ENCODE measurements around the gene BCAS3. TPM values are rescaled to one million over a fixed set of nuclear protein-coding genes. Genes with fewer than 3 reads are reported as not detected.
"Not testable (repeated sequence)": the region's sequence is repeated elsewhere in the genome, so short reads cannot be mapped to it uniquely, and the experiment has no call there.

Gene BCAS3
- polyA plus RNA-seq, 1 donor = 29.1 TPM

DNA sequence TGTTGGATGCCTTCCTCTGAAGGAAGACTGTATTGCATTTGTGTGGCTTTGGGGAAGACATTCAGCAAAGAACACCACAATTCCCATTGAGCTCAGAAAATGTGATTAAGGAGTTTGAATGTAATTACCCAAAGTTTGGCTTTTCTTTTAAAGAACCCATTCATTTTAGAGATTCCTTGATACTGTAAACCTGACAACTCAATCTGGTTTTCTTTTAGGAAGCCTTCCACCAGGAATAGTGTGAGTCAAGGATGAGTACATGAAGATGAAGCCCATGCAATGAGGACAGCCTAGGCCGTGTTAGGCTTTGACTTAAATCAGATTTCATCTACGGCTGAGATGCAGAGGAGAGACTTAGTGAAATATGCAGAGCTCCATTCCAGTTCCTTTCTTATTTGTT, 450.3 kb downstream of the BCAS3 start:
- DNase-seq = no peak

DNA sequence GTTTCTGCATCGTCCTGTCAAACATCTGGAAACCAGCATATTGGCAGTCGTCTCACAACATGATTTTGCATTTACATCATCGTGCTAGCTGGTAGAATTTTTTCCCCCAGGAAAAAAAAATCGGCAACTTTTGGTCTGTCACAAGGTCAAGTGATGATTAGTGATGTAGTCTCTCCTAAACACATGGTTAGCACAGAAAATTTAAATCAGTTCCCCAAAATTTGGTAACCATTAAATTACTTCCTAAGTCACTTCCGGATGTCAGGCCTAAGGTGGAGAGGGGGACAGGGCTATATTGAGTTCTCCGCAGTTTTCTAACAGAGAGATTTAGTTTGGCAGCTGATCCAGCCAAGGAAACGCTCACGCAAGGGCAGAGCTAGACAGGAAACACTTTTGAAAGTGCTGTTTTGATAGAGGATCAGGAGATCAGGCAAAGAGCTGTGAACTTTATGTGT, 451.0 kb downstream of the BCAS3 start:
- DNase-seq = no peak

DNA sequence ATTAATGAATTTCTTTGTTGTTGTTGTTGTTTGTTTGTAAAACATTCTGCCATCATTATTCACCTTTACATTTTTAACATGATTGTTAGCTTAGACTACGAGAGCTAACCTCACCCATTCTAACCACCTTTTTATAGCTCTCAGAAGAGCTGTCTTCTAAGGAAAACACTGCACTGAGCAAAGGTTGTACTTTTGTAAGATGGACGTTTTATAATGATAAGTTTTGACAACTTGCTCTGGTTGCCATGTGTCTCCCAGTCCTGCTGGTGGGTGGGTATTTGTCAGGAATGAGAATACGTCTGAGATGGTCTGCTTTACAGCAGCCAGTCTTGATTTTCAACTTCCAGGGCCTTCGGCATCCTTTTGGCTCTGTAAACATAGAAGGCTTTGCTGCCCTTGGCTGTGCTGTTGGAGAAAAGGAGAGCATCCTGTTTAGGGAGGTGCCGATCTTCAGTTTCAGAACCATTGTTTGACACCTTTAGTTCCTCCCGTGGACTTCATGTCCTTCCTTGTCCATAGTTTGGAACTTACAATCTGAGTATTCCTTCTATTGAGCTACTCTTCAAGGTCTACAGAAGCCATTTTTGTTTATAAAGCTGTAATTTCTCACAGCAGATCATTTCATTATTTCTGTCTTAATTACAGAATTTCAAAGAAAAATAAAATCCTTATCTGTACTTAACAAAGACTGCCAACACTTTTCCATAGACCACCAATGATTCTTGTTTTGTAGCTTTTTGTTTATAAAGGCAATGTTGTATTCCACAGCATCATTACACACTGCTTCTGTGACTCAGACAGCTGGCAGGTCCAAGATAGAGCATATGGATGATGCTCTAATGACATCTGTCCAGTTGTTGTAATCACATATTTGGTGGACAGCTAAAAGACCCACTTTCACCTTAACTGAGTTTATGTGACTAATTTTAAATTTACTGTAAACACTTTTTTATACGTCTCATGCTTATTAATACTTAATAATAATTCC, 451.9 kb downstream of the BCAS3 start:
- no peak for DNase-seq

DNA sequence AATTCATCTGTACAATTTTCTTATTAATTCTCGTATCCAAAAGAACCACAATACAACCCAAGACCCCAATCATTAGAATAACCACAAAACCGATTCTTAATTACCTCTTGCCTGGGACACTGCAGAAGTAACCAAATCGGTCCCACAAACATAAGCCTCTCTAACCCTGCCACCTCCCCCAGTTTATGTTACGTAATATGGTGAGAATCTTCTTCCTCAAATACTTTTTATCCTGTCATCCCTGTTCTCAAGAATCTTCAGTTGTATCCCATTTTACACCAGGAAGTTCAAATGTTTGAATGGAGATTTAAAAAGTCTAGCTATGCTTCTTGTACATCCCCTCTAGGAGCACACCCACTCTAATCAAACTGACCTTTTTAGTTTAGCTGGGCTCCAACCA, 452.7 kb downstream of the BCAS3 start:
- DNase-seq = no peak

DNA sequence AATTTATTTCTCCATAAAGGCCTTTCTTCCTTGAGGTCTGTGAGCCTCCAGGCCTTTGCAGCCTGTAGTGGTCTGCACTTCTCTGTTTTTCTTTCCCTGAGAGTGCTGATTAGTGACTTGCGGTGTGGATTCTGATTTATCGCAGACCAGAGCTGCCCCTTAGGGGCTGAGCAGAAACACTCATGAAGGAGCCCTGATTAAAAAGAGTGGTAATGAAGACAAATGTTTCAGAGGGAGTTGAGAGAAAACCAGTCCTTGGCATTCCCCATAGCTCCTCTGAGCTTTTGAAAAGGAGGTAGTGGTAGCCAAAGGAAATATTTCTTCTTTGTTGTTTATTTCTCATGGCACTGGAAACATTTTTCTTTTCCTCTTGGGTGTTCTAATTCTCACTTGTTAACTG, 453.9 kb downstream of the BCAS3 start:
- no peak for DNase-seq

DNA sequence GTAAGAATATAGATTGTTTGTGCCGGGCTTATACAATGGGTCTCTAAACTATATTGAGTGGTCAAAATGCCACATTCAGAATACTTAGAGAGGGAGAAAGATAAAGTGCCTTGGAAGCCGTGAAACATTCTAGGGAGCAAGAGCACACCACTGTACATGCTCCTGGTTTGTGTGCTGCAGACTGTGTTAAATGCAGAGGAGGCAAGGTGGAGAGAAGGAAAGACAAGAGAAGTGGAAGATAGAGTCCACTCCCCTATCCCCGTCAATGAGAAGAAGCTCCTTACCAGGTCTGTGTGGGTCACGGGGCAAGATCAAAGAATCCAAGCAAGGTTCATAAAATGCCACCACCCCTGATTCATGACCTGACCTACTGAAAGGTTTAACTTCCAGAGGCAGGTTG, 454.9 kb downstream of the BCAS3 start:
- no peak for DNase-seq

DNA sequence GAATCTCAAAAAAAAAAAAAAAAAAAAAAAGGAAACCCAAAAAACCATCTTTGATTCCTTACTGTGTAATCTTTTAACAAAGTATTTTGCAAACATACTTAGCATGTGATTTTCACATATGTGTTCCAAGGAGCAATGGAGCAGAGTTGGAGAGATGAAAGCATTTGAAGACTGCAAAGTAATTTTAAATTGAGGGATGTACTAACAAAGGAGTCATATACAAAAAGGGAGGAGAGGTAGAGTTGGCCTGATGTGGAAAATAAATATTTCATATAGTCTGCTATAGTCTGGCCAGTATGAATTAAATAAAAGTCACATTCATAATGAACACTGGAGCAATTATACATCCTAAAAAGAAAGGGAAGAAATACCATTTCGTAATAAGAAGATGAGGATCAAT, 456.2 kb downstream of the BCAS3 start:
- DNase-seq = no peak

DNA sequence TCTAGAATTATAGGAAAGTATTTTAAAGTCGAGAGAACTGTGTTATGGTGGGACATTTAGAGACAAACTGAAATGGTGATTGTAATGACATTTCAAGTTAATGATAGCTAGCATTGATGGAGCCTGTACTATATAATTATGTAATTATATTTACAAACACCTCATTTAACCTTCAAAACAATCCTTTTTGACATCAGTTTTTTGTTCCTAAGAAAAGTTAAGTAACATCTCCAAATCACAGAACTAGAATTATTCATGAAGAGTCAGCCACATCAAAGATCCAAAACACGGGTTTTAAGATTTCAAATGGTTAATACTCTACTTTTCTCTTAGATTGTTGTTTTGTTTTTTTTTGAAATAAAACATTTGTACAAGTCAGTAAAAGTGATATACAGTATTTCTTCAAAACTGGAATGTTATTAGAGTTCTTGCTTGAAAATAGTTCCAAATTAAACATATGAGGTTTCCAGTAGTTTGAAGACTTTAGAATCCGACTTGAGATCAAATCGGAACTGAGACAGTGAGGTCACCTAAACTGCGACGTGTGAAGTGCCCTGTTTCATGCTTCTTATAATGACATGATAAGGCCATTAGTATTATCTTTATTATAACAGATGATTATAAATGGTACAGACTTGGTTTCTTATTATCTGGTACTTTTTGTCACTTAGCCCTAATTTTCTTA, 457.0 kb downstream of the BCAS3 start:
- DNase-seq = no peak

DNA sequence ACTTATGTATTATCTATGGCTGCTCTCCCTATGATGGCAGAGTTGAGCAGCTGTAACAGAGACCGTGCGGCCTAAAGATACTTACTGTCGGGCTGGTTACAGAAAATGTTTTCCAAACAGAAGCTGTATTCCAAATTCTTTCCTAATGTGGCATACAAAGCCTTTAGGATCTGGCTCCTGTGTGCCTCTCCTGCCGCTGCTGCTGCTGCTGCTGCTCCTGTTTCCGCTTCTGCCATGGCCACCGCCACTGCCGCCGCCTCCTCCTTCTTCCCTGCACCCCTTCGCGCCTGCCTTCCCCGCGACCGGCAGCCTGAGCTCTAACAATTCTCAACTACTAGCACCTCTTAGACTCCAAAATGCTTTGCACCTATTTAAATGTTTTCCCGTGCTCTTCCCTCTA, 458.1 kb downstream of the BCAS3 start:
- DNase-seq = no peak

DNA sequence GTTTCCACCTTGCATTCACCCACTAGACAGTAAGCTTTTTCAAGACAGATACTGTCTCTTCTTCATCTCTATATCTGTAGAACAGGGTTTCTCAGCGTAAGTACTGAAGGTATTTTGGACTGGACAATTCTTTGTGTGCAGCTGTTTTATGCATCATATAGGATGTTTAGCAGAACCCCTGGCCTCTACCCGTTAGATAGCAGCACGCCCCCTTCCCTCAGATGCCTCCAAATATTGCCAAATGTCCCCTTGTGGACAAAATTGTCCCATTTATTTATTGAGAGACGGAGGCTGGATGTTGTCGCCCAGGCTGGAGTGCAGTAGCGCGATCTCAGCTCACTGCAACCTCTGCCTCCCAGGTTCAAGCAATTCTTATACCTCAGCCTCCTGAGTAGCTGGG, 458.6 kb downstream of the BCAS3 start:
- no peak for DNase-seq

DNA sequence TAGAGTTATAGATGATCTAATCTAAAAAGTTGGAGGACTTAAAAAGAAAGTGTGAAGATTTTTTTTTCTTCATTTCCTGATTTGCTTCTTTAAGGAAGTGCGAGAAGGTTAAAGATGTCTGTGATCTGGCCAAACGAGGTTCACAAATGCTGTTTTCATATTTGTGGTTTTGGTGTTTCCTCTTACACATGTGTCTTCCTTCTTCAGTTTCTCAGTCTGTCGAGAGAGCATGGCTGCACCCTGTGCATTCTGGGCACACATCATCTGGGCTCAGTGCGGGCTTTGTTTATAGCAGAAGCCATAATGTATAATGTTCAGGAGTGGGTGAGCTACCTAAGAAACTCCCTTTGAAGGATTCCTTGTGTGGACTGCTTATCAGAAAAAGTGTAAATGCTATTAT, 461.6 kb downstream of the BCAS3 start:
- no peak for DNase-seq

DNA sequence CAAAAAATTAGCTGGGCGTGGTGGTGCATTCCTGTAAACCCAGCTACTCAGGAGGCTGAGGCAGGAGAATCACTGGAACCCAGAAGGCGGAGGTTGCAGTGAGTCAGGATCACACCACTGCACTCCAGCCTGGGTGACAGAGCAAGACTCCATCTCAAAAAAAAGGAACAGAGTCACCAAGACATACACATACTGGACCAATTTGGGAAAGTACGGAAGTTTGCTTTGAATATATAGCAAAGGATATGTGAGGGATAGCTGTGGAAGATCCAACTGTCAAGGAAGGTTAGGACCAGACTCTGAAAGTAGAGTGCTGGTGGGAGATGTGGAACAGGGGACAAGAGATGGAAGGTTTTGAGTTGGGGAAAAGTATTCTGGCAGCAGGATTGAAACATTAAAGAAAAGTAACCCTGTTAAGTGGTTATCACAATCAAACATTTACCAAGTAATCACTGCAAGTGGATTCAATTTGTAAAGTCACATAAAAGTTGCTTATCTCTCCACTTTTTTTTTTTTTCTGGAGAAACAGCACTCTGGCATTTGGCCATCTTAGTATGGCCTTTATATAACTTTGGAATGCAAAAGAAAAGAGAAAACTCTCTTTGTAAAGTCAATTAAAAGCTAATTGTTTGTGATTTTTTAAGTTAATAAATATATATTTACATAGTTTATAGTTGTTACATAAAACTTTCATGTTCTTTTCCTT, 462.6 kb downstream of the BCAS3 start:
- no peak for DNase-seq

DNA sequence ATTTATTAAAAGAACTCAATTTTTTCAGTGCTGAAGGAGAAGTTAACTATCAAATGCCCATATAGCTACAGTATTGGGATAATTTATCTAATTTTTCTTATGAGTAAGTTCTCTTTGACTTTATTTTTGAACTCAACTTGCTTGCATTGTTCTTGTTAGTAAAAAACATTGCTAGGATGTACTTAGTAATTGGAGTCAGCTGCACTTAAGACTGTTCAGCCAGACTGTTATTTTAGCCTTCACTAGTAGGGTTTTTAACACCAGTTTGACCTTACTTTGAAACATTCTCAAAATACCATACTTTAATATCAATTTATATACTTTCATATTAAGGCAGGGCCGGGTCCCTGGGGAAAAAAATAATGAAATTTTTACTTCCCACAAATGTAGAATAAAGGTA, 465.4 kb downstream of the BCAS3 start:
- no peak for DNase-seq

DNA sequence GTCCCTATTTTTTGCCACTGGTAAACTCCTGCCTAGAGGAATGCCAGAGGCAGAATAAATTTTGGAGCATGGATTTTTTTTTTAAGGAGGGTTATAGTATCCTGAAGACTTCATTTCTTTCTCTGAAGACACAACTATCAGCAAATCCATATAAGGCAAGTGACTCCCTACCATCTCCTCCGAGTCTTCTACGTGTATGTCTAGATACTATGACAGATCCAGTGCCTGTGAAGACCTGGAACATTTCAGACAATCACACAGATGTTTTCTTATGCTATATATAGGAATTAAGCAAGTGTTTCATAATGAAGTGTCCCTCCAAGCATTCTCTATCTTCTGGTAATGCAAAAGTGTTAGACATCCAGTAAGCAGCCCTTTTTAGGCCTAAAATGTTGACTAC, 466.5 kb downstream of the BCAS3 start:
- no peak for DNase-seq

DNA sequence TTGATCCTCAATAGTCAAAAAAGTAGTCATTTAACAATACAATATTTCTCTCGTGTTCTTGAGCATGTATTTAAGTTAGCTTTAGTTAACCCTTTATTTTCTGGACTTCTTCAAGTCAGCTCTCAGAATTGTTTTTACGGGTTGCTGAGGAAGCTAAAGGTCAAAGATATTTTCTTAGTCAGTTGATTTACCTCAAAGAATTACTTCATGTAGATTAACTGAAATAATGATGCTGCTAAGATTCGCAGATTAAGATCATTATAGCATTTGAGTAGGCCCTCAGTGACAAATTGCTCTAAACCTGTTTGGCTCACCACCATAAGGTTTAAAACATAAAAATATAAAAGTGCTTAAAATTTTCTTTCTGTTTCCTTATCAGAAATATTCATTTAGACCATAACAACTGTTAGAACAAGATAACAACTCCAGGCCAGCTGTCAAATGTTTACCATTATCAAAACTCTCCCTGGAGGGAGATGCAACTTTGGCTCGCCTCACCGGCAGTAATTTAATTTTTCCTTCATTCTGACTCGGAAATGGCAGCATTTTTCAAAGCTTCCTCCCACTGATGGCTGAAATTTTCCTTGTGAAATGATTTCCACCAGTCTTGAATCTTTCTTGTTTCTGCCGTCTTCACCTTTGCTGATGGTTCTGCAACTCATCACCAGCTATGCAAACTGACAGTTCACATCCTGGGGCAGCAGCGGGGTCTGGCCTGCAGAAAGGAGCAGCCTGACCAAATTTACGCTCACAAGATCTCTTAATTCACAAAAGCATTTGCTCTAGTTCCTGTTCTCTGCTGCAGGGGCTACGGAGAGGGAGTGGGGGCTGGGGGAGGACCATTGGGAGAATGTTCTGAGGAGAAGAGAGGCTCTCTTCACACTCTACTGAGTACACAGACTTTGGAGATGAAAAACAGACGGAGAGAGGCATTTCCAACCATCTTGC, 467.2 kb downstream of the BCAS3 start:
- DNase-seq = no peak

DNA sequence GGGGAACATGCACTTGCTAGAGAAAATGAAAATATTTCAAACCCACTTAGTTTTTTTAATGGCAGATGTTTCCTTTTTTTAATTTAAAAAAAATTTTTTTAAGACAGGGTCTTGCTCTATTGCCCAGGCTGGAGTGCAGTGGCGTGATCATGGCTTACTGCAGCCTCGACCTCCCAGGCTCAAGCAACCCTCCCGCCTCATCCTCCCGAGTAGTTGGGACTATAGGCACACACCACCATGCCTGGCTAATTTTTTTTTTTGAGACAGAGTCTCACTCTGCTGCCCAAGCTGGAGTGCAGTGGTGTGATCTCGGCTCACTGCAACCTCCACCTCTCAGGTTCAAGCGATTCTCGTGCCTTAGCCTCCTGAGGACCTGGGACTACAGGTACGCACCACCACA, 469.2 kb downstream of the BCAS3 start:
- DNase-seq = not testable (repeated sequence)

DNA sequence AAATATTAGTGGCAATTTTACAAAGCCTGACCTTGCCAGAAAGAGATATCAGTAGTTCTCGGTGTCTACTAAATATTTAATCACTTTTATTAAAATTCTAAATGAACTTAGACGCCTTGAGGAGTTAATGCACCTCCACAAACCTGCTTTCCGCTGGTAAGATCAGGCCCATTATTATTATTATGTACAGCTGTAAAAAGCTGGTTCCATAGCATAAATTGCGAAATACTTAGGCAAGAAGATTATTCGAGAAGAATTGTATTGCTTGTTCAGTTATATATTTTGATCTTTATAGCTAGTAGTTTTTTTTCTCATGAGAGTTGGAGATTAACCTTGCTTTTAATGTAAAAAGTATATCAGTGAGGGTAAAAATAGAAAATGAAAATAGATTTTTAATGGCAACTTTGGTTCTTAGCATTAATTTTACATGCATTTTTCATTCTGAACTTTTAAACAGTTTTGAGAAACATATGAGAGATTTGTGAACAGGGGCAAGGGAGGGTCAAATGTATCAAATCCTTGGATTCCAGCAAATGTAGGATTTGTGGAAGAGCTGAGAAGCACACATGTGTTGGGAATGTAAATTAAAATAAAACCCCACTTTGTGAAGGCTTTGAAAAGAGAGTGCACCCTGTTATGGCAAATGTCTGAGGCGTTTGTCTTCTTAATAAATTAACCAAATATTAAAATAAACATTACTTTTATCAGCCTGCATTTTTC, 471.6 kb downstream of the BCAS3 start:
- DNase-seq = no peak

DNA sequence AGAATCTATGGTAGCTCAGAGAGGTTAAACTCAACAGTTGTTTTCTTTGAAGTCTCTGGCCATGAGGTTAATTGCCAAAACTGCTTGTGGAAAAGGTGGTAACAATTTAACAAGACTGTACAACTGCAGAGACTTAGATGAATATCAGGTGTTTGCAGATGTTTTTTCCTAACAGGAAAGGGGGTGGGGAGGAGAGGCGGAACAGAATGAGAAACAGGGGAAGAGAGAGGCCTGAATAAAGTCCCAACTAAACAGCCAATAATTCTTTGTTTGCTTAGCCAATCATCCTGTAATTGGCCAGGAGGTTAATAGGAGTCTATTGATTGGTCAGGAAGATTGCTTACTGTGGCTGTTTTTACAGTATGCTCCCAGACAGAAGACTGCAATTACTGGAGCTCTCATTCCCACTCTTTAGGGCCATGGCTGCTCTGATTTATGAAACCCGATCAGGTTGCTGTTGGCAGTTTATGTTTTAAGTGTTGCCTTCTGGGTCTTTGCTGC, 472.3 kb downstream of the BCAS3 start:
- DNase-seq = no peak

DNA sequence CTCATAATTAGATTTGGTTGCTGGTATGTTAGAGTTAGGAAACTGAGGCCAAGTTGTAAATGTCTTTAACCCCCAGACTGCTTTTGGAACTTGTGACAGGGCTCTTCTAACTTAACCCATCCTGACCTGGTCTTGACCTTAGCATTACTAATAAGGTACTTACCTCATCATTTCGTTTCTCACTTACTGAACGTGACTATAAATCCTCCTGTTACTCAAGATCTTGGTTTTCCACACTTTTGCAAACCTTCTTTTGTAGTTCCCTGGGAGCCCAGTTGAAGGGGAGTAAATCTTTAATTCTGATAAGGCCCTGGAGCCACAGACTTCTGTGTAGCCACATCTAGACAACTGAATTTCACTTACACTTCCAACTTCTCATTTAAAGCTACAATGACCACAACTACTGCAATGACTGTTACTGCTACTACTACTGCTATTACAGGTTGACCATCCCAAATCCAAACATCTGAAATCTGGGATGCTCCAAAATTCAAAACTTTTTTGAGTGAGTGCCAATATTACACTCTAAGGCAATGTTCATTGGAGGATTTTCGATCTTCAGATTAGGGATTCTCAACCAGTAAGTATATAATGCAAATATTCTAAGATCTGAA, 473.1 kb downstream of the BCAS3 start:
- no peak for DNase-seq

DNA sequence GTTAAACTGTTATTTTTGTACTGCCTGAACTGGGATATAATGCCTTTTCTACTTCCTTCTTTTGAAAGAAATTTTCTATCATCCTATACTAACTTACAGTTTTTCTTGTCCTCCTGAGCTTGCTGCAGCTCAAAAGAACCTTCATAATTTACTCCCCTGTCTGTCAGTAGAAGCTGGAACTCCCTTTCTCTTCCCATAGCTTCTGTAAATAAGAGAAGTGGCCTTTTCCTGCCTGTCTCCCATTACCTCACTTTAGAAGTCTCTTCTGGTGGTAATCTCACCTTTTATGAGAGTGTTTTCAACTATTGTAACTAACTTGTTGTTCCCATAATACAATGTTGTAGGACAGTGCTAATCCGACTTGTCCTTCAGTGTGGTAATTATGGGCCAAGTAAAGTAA, 475.2 kb downstream of the BCAS3 start:
- no peak for DNase-seq

All from left kidney (tissue), 2 donors.